MCF 10A (cell line): ENCODE data around the gene CLEC16A. TPM values are rescaled to one million over a fixed set of nuclear protein-coding genes. Genes with fewer than 3 reads are reported as not detected.

Experiments used
- BruUV-seq: library from RNA; stranded (reverse); fragments of 400-500 nt; replicated peaks from 2 replicates; lab custom pipeline; 2021; lab: Mats Ljungman, UMichigan
- CTCF ChIA-PET: fragments of 300-600 bp; sonication (Branson Sonifier 250); formaldehyde crosslinking; extraction: SDS; loops from one replicate; lab custom pipeline; 2021; ENCODE audit warnings: antibody characterized with exemption, inconsistent platforms; lab: Yijun Ruan, JAX
- POLR2A ChIA-PET: fragments of 300-600, 350-650 bp; sonication (Branson Sonifier 250); formaldehyde crosslinking; extraction: SDS; loops from one replicate; lab custom pipeline; 2020; ENCODE audit warnings: antibody characterized with exemption, inconsistent platforms; lab: Yijun Ruan, JAX
- DNase-seq: peaks from one replicate; pipeline ENCODE4 v3.0.0-alpha.2; 2018; ENCODE audit not compliant: unreplicated experiment
- H3K27ac Mint-ChIP-seq: one replicate; pipeline ENCODE4 v1.8.0; 2022; ENCODE audit warnings: mild to moderate bottlenecking, low read depth, mixed read lengths; ENCODE audit not compliant: unreplicated experiment
- H3K27me3 Mint-ChIP-seq: one replicate; pipeline ENCODE4 v1.8.0; 2022; ENCODE audit warnings: mixed read lengths; ENCODE audit not compliant: insufficient read depth, unreplicated experiment
- H3K36me3 Mint-ChIP-seq: one replicate; pipeline ENCODE4 v1.8.0; 2022; ENCODE audit warnings: mild to moderate bottlenecking, moderate library complexity, mixed read lengths; ENCODE audit not compliant: insufficient read depth, unreplicated experiment
- H3K4me1 Mint-ChIP-seq: one replicate; pipeline ENCODE4 v1.8.0; 2022; ENCODE audit warnings: mixed read lengths; ENCODE audit not compliant: insufficient read depth, unreplicated experiment
- H3K4me3 Mint-ChIP-seq: one replicate; pipeline ENCODE4 v1.8.0; 2022; ENCODE audit warnings: mild to moderate bottlenecking, moderate library complexity, mixed read lengths; ENCODE audit not compliant: unreplicated experiment
- H3K9me3 Mint-ChIP-seq: one replicate; pipeline ENCODE4 v1.8.0; 2022; ENCODE audit warnings: mixed read lengths; ENCODE audit not compliant: unreplicated experiment
- CTCF ChIP-seq: fragments of 200-600 bp; IDR thresholded peaks from one replicate; pipeline ENCODE4 v1.8.0; 2022; ENCODE audit warnings: antibody characterized with exemption, mild to moderate bottlenecking; ENCODE audit not compliant: unreplicated experiment
- intact Hi-C: fragments of 100-400 bp; cut with micrococcal nuclease; formaldehyde crosslinking; loops from 2 replicates; pipeline ENCODE4 v1.14.1; 2022
- total RNA-seq: library from RNA; stranded (reverse); gene quantifications from 2 replicates; pipeline ENCODE4 v1.2.3, GENCODE V29; 2022

The CLEC16A gene
- total RNA-seq, 1 experiment from 2014 or later, result 32.4 TPM

DNA sequence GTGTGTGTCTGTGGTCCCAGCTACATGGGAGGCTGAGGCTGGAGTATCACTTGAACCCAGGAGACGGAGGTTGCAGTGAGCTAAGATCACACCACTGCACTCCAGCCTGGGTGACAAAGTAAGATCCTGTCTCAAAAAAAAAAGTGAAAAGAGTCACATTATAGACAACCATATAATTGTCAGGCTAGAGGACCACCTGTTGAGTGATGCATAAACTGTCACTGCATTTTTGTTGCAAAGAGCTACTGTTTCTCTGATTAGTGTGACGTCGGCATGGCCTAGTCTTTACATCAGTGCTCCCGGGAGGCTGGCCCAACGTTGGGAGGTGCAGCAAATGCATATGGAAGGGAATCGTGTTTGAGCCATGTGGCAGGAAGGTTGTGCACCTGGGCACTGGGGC, 50.2 kb downstream of the CLEC16A start:
- intact Hi-C loops, result loop anchor here (10.0 kb wide), 1 partner anchor 80 kb away; no protein-coding TSS in a partner anchor
- Mint-ChIP-seq H3K36me3 (peaks cover 35% of the 10 kb centered on the region), H3K4me3 (no peak overlapping the region), H3K27ac (peak overlapping the region; percentile 75), H3K9me3 (no peaks in the 10 kb centered on the region), H3K4me1 (peaks cover 47% of the 10 kb centered on the region), H3K27me3 (no peaks in the 10 kb centered on the region)
- no TSS peak for BruUV-seq
- ChIA-PET POLR2A (interaction anchor here (0.6 kb wide), 1 partner anchor 799 kb away, joined by 3 read pairs; no protein-coding TSS in a partner anchor), CTCF (interaction anchor here (0.5 kb wide), 1 partner anchor 41 kb away, joined by 3 read pairs; no protein-coding TSS in a partner anchor)
- DNase-seq, result no peak
- TF ChIP-seq CTCF, result no peak

DNA sequence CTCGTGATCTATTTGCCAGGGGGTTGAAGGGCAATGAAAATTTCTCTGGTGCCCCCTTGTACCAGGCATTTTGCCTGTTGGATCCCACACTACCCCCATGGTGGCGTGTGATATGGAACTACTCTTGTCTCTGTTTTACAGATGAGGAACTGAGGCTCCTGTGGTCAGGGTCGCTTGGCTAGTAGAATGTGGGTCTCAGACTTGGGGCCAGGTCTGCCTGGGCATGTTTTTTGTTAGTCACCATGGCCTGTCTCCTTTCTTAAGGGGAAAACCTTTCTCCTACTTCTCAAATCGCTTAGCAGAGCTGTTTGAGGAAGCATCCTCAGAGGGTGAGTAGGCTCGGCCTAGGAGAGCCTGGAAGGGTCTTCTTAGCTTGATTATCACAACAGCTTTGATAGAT, 51.2 kb downstream of the CLEC16A start:
- H3K36me3 Mint-ChIP-seq, result peaks cover 35% of the 10 kb centered on the region
- no peak overlapping the region for H3K4me3 Mint-ChIP-seq
- no peaks in the 10 kb centered on the region for H3K9me3 Mint-ChIP-seq
- BruUV-seq, result no TSS peak
- no peak overlapping the region for H3K27ac Mint-ChIP-seq
- CTCF ChIA-PET, result interaction anchor here (0.6 kb wide), 1 partner anchor 43 kb away, joined by 3 read pairs; no protein-coding TSS in a partner anchor
- intact Hi-C loops, result loop anchor here (10.0 kb wide), 1 partner anchor 79 kb away; no protein-coding TSS in a partner anchor
- no peaks in the 10 kb centered on the region for H3K27me3 Mint-ChIP-seq
- no peak for DNase-seq
- POLR2A ChIA-PET, result no interaction called here
- peaks cover 45% of the 10 kb centered on the region for H3K4me1 Mint-ChIP-seq
- TF ChIP-seq CTCF, result no peak

DNA sequence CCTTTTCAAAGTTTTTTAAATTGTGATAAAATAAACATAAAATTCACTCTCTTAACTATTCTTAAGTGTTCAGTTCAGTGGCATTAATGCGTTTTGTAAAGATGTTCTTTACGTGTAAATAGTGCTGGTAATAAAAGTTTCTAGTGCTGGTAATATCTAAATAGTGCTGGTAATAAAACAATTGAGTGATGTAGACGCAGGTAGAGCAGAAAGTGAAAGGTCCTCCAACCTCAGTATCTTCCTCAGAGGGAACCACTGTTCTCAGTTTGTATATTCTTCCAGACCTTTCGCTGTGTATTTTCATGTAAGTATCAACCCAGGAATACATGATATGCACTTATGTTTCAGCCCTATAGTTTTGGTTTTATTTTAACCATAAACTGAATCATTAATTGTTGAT, 53.1 kb downstream of the CLEC16A start:
- peaks cover 36% of the 10 kb centered on the region for H3K36me3 Mint-ChIP-seq
- intact Hi-C loops, result loop anchor here (10.0 kb wide), 1 partner anchor 77 kb away; no protein-coding TSS in a partner anchor
- BruUV-seq, result no TSS peak
- no peaks in the 10 kb centered on the region for H3K27me3 Mint-ChIP-seq
- no peaks in the 10 kb centered on the region for H3K9me3 Mint-ChIP-seq
- no peak for TF ChIP-seq CTCF
- H3K4me3 Mint-ChIP-seq, result no peak overlapping the region
- CTCF ChIA-PET, result interaction anchor here (1.7 kb wide), 1 partner anchor 258 kb away, joined by 6 read pairs; the partner anchor contains the start of gene SOCS1
- POLR2A ChIA-PET, result interaction anchor here (0.6 to 1.0 kb wide), 2 partner anchors 9 to 131 kb away, joined by 4 read pairs; no protein-coding TSS in a partner anchor
- H3K4me1 Mint-ChIP-seq, result peaks cover 26% of the 10 kb centered on the region
- no peak for DNase-seq
- no peak overlapping the region for H3K27ac Mint-ChIP-seq

GRCh38 chr16:10999300-10999699, 54.9 kb downstream of the CLEC16A start:
- H3K4me3 Mint-ChIP-seq, result no peak overlapping the region
- POLR2A ChIA-PET, result no interaction called here
- no peaks in the 10 kb centered on the region for H3K9me3 Mint-ChIP-seq
- H3K4me1 Mint-ChIP-seq, result peaks cover 15% of the 10 kb centered on the region
- H3K27me3 Mint-ChIP-seq, result no peaks in the 10 kb centered on the region
- DNase-seq, result no peak
- H3K36me3 Mint-ChIP-seq, result peaks cover 41% of the 10 kb centered on the region
- intact Hi-C loops, result loop anchor here (10.0 kb wide), 1 partner anchor 76 kb away; no protein-coding TSS in a partner anchor
- BruUV-seq, result no TSS peak
- no peak for TF ChIP-seq CTCF
- CTCF ChIA-PET, result interaction anchor here (0.6 to 1.7 kb wide), 2 partner anchors 256 to 333 kb away, joined by 3 to 6 read pairs; partner anchors contain the start of gene SOCS1
- H3K27ac Mint-ChIP-seq, result no peak overlapping the region
